Measurements from ENCODE around the gene MAB21L3. TPM values are rescaled to one million over a fixed set of nuclear protein-coding genes. Genes with fewer than 3 reads are reported as not detected.

MAB21L3 gene
- total RNA-seq, 4 donors from 2014 or later: 1.3 TPM; not detected in 3

- whole genome bisulfite sequencing, 2 donors (ENCODE audit: low coverage in 1 of 2): 70 to 80% methylated on average over 9 of the region's 9 CpGs
- Histone ChIP-seq H3K36me3 (no peaks in the 10 kb centered on the region), H3K27me3 (peaks cover 22% of the 10 kb centered on the region), H3K27ac (no peak overlapping the region), H3K4me3 (no peak overlapping the region), H3K4me1 (no peaks in the 10 kb centered on the region), H3K9me3 (no peaks in the 10 kb centered on the region)
- no peak for TF ChIP-seq POLR2AphosphoS5 (IDR thresholded peaks at IDR 0.05)
- TF ChIP-seq POLR2A (IDR thresholded peaks at IDR 0.05): no peak
- TF ChIP-seq, protein P1, sequence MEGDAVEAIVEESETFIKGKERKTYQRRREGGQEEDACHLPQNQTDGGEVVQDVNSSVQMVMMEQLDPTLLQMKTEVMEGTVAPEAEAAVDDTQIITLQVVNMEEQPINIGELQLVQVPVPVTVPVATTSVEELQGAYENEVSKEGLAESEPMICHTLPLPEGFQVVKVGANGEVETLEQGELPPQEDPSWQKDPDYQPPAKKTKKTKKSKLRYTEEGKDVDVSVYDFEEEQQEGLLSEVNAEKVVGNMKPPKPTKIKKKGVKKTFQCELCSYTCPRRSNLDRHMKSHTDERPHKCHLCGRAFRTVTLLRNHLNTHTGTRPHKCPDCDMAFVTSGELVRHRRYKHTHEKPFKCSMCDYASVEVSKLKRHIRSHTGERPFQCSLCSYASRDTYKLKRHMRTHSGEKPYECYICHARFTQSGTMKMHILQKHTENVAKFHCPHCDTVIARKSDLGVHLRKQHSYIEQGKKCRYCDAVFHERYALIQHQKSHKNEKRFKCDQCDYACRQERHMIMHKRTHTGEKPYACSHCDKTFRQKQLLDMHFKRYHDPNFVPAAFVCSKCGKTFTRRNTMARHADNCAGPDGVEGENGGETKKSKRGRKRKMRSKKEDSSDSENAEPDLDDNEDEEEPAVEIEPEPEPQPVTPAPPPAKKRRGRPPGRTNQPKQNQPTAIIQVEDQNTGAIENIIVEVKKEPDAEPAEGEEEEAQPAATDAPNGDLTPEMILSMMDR (IDR thresholded peaks at IDR 0.05): no peak
- no peak for ATAC-seq
Measured at GRCh38 chr1:116131866-116132605, 20.8 kb downstream of the MAB21L3 start.

- no peaks in the 10 kb centered on the region for H3K4me1 ChIP-seq
- WGBS, 2 donors (ENCODE audit: low coverage in 1 of 2): 40% methylated on average over 2 of the region's 8 CpGs; no CpG with 5 or more reads in 1 of the 2 donors
- no peaks in the 10 kb centered on the region for H3K36me3 ChIP-seq
- no peak for TF ChIP-seq POLR2AphosphoS5 (IDR thresholded peaks at IDR 0.05)
- peaks cover 10% of the 10 kb centered on the region for H3K27me3 ChIP-seq
- no peak overlapping the region for H3K27ac ChIP-seq
- H3K9me3 ChIP-seq: no peaks in the 10 kb centered on the region
- no peak overlapping the region for H3K4me3 ChIP-seq
- no peak for ATAC-seq
Measured at GRCh38 chr1:116133696-116134475, 22.7 kb downstream of the MAB21L3 start.

DNA sequence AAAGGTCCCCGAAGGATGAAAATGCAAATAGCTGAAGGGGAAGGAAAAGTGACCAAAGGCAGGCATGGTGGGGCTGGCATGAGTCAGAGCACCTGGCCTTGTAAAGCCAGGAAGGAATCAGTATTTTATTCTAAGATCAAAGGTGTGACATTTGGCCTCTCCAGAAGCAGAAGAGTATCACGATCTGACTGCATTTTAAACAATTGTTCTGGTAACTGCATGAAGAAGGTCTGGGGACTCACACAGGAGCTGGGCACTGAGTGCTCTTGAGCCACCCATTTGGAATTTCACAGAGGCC is 23.2 kb downstream of the MAB21L3 start:
- TF ChIP-seq POLR2AphosphoS5 (IDR thresholded peaks at IDR 0.05) (no peak), POLR2A (IDR thresholded peaks at IDR 0.05) (no peak), EP300 (IDR thresholded peaks at IDR 0.05) (no peak)
- TF ChIP-seq, protein P1 (IDR thresholded peaks at IDR 0.05): no peak
- ATAC-seq: no peak
- no peak overlapping the region for H3K4me3 ChIP-seq
- H3K4me1 ChIP-seq: no peaks in the 10 kb centered on the region
- 33 to 38% methylated on average over 2 of the region's 2 CpGs for WGBS, 2 donors (ENCODE audit: low coverage in 1 of 2)
- H3K27me3 ChIP-seq: peaks cover 10% of the 10 kb centered on the region
- no peaks in the 10 kb centered on the region for H3K36me3 ChIP-seq
- H3K9me3 ChIP-seq: no peaks in the 10 kb centered on the region
- H3K27ac ChIP-seq: no peak overlapping the region

DNA sequence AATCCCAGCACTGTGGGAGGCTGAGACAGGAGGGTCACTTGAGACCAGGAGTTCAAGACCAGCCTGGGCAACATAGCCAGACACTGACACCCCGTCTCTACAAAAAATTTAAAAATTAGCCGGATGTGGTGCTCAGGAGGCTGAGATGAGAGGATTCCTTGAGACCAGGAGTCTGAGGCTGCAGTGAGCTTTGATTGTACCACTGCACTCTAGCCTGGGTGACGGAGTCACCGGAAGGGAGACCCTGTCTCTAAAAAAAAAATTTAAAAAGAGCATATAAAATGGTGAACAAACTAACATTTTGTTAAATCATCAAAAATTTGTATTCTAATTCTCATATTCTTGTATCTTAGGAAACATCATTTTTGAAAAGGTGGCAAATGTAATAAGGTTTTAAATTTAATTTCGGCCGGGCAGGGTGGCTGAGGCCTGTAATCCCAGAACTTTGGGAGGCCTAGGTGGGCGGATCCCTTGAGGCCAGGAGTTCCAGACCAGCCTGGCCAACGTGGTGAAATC is 27.1 kb downstream of the MAB21L3 start:
- Histone ChIP-seq H3K27ac (peak overlapping the region in 1 of 4 donors; percentile 35), H3K27me3 (no peaks in the 10 kb centered on the region), H3K4me3 (no peak overlapping the region), H3K4me1 (no peaks in the 10 kb centered on the region), H3K9me3 (peaks cover 0 to under 1% (median 0%) of the 10 kb centered on the region in 3 donors), H3K36me3 (no peaks in the 10 kb centered on the region)
- no peak for ATAC-seq
- 91 to 97% methylated on average over 6 to 8 of the region's 8 CpGs for WGBS, 2 donors (ENCODE audit: low coverage in 1 of 2)
- no peak for TF ChIP-seq POLR2A (IDR thresholded peaks at IDR 0.05)
- TF ChIP-seq POLR2AphosphoS5 (IDR thresholded peaks at IDR 0.05): no peak

DNA sequence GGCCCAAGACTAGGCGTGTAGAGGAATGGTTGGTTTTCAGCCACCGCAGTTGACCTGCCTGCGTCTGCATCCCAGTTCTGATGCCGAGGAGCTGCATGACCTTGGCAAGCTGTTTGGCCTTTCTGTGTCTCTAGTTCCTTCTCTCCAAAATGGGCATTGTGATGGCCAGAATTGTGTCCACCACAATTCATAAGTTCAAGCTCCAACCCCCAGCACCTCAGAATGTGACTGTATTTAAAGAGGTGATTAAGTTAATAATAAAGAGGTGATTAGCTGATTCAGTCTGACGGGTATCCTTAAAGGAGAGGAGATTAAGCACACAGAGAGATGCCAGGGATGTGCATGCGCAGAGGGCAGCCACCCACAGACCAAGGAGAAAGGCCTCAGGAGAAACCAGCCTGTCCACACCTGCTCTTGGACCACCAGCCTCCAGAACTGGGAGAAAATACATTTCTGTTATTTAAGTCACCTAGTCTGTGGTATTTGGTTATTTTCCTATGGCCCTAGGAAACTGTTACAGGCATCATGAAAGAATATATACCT is 28.5 kb downstream of the MAB21L3 start:
- Histone ChIP-seq H3K4me3 (no peak overlapping the region), H3K4me1 (no peaks in the 10 kb centered on the region), H3K9me3 (peaks cover 0 to 14% (median 0%) of the 10 kb centered on the region in 3 donors), H3K27me3 (no peaks in the 10 kb centered on the region), H3K36me3 (no peaks in the 10 kb centered on the region), H3K27ac (no peak overlapping the region)
- no peak for ATAC-seq
- TF ChIP-seq POLR2A (IDR thresholded peaks at IDR 0.05): no peak
- no peak for TF ChIP-seq POLR2AphosphoS5 (IDR thresholded peaks at IDR 0.05)
- TF ChIP-seq EP300 (IDR thresholded peaks at IDR 0.05): no peak
- TF ChIP-seq, protein P1 (IDR thresholded peaks at IDR 0.05): no peak
- 73 to 75% methylated on average over 2 to 5 of the region's 6 CpGs for WGBS, 2 donors (ENCODE audit: low coverage in 1 of 2)

All from gastroesophageal sphincter (tissue), 4 donors.